Measurements from ENCODE around the gene SPRYD3.

The SPRYD3 gene

DNA sequence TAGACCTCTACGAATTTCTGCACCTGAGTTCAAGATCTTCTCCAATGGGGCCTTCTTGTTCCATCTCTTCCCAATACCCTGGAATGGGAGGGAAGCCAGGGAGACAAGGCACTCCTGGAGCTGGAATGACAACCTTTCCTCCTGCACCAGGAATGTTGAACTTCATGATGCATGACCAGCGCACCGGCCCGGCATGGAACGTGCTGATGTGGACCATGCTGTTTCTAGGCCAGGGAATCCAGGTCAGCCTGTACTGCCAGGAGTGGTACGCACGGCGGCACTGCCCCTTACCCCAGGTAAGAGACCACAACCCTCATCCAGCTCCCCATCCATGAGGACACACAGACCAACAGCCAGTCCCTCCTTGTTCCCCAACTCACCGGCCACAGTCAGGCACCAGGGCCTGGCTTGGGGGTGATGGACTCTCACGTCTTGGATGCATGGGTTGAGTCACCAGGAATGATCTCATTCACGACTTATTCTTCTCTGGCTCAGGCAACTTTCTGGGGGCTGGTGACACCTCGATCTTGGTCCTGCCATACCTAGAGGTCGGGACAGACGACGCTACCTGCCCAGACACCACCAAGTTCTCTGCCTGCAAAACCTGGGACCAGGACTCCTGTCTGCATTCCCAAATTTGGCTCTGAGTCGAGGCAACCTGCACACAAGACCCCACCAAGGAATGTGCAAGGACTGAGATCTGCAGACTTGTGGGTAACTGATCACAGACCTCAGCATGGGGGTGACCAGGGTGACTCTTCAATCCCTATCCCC is 44.6 kb upstream of the SPRYD3 start:
- no peaks in the 10 kb centered on the region for H3K4me1 ChIP-seq (ENCODE audit: control insufficient read depth, low read length)
- peaks cover 3% of the 10 kb centered on the region; the same call in 1 of the 2 replicates for H3K27me3 ChIP-seq (ENCODE audit: control insufficient read depth, low read length)
- H3K9me3 ChIP-seq (ENCODE audit: control insufficient read depth, insufficient read depth, low read length), result no peaks in the 10 kb centered on the region
- no peaks in the 10 kb centered on the region for H3K9me2 ChIP-seq (replicated peaks; ENCODE audit: control insufficient read depth, low read length)
- no peak overlapping the region for H3K4me2 ChIP-seq (ENCODE audit: low read length)
- no peak overlapping the region for H3K27ac ChIP-seq (ENCODE audit: low read depth, low read length)
- no peaks in the 10 kb centered on the region for H3K36me3 ChIP-seq (ENCODE audit: control insufficient read depth, low read length)
- no peaks in the 10 kb centered on the region for H3F3A ChIP-seq (ENCODE audit: control insufficient read depth, insufficient read depth)
- TF ChIP-seq EZH2phosphoT487 (IDR thresholded peaks at IDR 0.05; ENCODE audit: borderline replicate concordance, low read length), result no peak
- TF ChIP-seq, protein P1, sequence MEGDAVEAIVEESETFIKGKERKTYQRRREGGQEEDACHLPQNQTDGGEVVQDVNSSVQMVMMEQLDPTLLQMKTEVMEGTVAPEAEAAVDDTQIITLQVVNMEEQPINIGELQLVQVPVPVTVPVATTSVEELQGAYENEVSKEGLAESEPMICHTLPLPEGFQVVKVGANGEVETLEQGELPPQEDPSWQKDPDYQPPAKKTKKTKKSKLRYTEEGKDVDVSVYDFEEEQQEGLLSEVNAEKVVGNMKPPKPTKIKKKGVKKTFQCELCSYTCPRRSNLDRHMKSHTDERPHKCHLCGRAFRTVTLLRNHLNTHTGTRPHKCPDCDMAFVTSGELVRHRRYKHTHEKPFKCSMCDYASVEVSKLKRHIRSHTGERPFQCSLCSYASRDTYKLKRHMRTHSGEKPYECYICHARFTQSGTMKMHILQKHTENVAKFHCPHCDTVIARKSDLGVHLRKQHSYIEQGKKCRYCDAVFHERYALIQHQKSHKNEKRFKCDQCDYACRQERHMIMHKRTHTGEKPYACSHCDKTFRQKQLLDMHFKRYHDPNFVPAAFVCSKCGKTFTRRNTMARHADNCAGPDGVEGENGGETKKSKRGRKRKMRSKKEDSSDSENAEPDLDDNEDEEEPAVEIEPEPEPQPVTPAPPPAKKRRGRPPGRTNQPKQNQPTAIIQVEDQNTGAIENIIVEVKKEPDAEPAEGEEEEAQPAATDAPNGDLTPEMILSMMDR (IDR thresholded peaks at IDR 0.05; ENCODE audit: low read depth, low read length, poor library complexity, severe bottlenecking), result no peak
- H3K79me2 ChIP-seq (ENCODE audit: control insufficient read depth, low read length), result no peaks in the 10 kb centered on the region
- no peak overlapping the region for H3K4me3 ChIP-seq (ENCODE audit: low read length)
- no peaks in the 10 kb centered on the region for H4K20me1 ChIP-seq (ENCODE audit: control insufficient read depth, insufficient read depth, low read depth, low read length)

DNA sequence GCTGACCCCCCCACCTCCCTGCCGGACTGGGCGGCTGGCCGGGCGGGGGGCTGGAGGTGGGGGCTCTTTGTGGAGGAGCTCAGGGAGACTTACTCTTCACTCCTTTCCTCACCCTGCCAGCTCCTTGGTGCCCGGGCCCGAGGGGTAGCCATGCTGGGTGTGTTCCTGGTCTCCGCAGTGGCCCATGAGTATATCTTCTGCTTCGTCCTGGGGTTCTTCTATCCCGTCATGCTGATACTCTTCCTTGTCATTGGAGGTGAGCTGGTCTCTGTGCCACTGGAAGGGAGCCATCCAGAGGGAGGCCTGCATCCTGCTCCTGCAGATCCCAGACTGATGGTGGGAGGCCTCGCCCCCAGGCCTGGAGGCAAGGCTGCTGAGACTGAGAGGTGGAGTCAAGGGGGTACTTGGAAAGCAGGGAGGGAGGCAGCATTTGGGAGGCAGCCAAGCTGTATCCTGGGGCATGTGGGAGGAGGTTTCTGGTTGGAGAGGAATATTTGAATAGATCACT is 43.8 kb upstream of the SPRYD3 start:
- no peak overlapping the region for H3K4me3 ChIP-seq (ENCODE audit: low read length)

DNA sequence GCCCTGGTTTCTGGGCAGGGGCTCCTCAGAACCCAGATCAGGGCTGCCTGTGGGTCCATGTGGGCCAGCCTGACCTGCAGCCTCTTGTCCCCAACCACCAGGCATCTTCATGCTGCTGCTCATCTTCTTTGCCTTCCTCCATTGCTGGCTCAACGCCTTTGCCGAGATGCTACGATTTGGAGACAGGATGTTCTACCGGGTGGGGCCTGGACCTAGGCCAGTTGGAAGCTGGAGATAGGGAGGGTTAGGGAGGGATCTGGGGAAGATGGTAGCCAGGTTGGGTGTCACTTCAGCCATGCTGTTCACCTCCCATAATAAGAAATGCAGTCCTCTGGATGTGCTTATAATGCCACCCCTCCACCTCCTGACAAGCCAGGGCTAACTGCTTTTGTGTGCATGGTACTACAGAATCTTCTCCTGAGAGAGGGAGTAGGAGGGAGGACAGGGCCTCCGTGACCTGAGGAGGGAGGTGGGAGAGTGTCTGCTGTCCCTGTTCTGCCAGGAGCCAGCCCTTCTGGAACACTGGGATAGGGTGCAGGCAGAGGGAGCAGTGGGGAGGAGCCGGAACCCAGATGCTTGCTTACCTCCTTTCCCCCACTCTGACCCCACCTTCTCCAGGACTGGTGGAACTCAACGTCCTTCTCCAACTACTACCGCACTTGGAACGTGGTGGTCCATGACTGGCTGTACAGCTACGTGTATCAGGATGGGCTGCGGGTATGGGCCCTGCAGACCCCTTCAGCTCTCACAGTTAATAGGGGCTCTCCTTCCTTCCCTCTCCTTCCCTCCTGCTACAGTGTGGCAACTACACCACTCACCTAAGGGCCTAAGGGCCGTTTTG is 41.7 kb upstream of the SPRYD3 start:
- no peaks in the 10 kb centered on the region for H3F3A ChIP-seq (ENCODE audit: control insufficient read depth, insufficient read depth)
- H3K36me3 ChIP-seq (ENCODE audit: control insufficient read depth, low read length), result no peaks in the 10 kb centered on the region
- no peaks in the 10 kb centered on the region for H3K9me3 ChIP-seq (ENCODE audit: control insufficient read depth, insufficient read depth, low read length)
- no peaks in the 10 kb centered on the region for H4K20me1 ChIP-seq (ENCODE audit: control insufficient read depth, insufficient read depth, low read depth, low read length)
- no peaks in the 10 kb centered on the region for H3K4me1 ChIP-seq (ENCODE audit: control insufficient read depth, low read length)
- H3K4me3 ChIP-seq (ENCODE audit: low read length), result no peak overlapping the region
- H3K4me2 ChIP-seq (ENCODE audit: low read length), result no peak overlapping the region
- no peaks in the 10 kb centered on the region for H3K79me2 ChIP-seq (ENCODE audit: control insufficient read depth, low read length)
- no peaks in the 10 kb centered on the region for H3K9me2 ChIP-seq (replicated peaks; ENCODE audit: control insufficient read depth, low read length)
- no peaks in the 10 kb centered on the region for H3K27me3 ChIP-seq (ENCODE audit: control insufficient read depth, low read length)
- TF ChIP-seq, protein P1 (IDR thresholded peaks at IDR 0.05; ENCODE audit: low read depth, low read length, poor library complexity, severe bottlenecking), result no peak
- no peak for TF ChIP-seq EZH2phosphoT487 (IDR thresholded peaks at IDR 0.05; ENCODE audit: borderline replicate concordance, low read length)
- H3K27ac ChIP-seq (ENCODE audit: low read depth, low read length), result no peak overlapping the region

More for the DNA sequence above, 43.8 kb upstream of the SPRYD3 start:
- Histone ChIP-seq H3K79me2 (ENCODE audit: control insufficient read depth, low read length) (no peaks in the 10 kb centered on the region), H3K9me2 (replicated peaks; ENCODE audit: control insufficient read depth, low read length) (no peaks in the 10 kb centered on the region), H3K27ac (ENCODE audit: low read depth, low read length) (no peak overlapping the region), H4K20me1 (ENCODE audit: control insufficient read depth, insufficient read depth, low read depth, low read length) (no peaks in the 10 kb centered on the region), H3K36me3 (ENCODE audit: control insufficient read depth, low read length) (no peaks in the 10 kb centered on the region), H3K4me1 (ENCODE audit: control insufficient read depth, low read length) (no peaks in the 10 kb centered on the region), H3K9me3 (ENCODE audit: control insufficient read depth, insufficient read depth, low read length) (no peaks in the 10 kb centered on the region), H3K27me3 (ENCODE audit: control insufficient read depth, low read length) (peaks cover 3% of the 10 kb centered on the region; the same call in 1 of the 2 replicates), H3F3A (ENCODE audit: control insufficient read depth, insufficient read depth) (no peaks in the 10 kb centered on the region), H3K4me2 (ENCODE audit: low read length) (no peak overlapping the region)
- TF ChIP-seq EZH2phosphoT487 (IDR thresholded peaks at IDR 0.05; ENCODE audit: borderline replicate concordance, low read length), result no peak
- TF ChIP-seq, protein P1 (IDR thresholded peaks at IDR 0.05; ENCODE audit: low read depth, low read length, poor library complexity, severe bottlenecking), result no peak
